ENCODE results near the gene SNRK.

SNRK gene

DNA sequence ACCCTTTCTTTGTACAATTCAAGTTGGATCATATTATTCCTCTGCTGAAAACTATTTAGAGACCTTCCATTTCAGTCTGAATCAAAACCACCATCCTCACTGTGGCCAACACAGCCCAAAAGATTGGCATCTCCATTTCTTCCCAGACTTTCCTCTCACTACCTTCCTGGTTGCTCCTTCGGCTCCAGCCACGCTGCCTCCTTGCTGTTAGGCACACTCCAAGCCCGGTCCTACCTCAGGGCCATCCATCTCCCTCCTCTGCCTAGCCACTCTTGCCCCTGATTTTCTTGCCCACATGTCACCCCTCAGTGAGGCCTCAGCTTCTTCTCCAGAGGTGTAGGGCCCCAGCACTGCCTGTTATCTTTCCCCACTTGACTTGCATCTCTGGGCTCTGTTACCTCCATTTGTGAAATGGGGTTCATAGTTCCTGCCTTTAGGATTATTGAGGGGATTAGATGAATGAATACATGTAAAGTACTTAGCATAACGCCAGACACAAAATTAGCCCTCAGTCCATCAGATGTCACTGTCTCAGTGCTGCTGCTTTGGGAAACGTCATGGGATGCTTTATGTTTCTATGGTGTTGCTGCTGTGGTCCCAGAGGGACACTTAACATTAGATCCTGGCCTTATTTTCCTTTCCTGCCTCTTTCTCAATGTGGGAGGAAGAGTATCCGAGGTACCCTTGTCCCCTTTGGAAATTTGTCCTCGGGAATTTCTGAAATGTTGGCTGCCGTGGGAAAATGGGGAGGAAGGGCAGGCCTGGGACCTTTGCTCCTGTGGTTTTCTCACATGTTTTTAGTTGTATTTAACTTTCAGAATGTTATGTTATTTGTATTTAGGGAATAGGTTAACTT is 31.3 kb downstream of the SNRK start:
- no peak for FAIRE-seq

- FAIRE-seq = no peak
These were observed 33.0 kb downstream of the SNRK start for GRCh38 chr3:43319376-43319775.

GRCh38 chr3:43319794-43320193 is 33.5 kb downstream of the SNRK start:
- FAIRE-seq = no peak

DNA sequence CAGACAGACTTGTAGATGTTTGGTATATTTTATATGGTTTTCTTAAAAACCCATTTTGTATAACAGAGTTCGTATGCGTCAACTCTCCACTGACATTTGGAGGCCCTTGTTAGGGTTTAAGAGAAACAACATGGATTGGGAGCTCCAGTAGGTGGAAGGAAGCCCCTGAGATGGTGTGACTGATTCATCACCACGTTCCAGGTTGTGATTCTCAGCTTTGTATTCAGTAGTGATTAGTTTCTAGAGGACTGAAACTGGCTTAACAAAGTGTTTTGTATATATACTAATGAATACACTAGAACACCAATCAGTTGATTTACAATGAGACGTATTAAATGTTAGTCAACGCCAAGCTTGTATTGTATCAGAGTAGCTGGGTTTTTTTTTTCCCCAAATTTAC is 33.9 kb downstream of the SNRK start:
- no peak for FAIRE-seq

DNA sequence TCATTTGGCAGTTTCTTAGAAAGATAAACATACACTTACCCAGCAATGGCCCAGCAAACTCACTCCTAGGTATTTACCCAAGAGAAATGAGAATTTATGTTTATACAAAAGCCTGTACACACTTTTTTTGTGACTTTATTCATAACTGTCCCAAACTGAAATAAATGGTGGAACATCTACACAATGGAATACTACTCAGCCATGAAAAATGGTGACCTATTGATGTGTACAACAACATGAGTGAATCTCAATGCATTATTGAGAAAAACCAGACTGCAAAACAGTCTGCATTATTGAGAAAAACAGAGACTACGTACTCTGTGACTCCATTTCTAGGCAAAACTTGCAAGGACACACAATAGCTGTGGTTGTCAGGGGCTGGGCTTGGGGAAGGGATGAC is 37.2 kb downstream of the SNRK start:
- no peak for FAIRE-seq

DNA sequence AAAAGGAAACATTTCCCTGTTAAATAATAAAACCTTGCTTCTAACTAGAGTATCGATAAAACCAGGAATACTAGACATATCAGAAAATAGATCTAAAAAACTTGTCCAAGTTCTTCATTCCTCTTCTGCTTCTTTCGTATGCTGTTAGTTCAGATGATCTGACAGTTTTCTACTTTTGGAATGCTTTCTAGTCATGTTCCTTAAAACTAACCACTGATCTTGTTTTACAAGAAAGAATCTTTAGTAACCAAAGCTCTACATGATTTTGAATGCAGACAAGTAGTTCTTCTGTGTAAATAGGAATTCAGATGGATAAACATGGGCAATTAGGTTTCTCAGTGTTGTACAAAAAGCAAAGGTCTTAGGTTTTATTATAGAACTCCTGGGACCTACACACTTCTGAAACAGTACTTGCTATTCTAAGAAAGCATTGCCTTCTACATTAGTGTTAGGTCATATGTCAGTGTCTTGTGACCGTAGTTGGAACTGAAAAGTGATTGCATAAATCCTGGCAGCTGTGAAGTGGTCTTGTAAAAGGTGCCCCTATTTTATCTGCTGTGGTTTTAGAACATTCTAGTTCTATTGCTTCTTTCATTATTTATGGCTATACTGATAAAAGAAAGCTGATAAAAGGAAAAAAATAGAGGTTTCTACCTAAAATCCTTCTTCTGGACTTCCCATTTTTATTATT is 40.7 kb downstream of the SNRK start:
- no peak for FAIRE-seq

DNA sequence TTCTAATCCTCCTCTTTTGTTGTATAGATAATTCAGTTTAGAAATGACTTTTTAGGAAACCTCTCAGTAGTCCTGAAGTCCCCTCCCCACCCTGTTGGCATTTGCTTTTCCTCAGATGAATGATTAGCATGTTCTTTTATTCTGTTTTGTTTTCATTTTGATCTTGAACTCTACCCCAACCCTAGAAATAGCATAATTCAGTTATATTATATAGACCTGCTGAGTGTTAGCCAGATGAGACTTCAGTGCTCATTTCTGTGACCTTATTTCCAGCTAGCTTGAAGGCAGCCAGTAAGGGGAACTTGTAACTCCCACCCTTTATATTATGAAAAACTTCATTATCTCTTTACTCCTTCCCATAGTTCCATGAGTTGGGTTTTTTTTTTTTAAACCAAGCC is 41.2 kb downstream of the SNRK start:
- FAIRE-seq = no peak

DNA sequence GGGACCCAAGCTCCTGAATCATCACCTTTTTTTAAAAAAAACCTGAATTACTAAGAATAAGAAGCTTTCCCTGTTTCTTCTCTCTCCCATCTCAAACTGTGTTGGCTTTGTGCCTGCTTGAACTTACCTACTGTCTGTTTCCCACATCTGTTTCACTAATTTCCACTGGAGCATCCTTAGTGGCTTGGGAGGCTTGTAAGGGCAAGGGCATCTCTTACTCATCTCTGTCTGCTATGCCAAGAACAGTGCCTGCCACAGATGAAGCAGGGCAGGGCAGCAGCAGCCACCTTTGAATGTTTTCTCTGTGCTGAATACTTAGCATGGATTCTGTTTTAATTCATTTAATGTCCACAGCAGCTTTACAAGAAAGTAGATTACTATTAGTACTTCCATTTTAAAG is 42.3 kb downstream of the SNRK start:
- no peak for FAIRE-seq

DNA sequence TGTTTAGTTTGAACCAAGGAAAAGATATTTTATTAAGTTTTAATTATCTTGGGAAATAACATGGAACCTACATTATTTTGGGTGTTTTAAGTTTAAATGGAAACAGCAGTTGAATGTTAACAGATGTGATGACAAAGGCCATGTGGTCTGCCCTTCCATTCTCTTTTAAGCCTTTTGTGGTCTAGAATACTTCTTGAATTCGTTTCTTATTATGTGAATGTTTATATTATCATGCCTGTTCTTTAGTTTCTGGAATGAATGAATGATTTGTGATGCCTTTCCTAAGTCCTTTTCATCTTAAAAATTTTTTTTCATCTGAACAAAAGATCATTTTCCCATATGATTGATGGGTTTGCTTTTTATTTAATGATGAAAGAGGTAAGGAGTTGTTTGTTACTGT is 44.6 kb downstream of the SNRK start:
- FAIRE-seq = no peak

DNA sequence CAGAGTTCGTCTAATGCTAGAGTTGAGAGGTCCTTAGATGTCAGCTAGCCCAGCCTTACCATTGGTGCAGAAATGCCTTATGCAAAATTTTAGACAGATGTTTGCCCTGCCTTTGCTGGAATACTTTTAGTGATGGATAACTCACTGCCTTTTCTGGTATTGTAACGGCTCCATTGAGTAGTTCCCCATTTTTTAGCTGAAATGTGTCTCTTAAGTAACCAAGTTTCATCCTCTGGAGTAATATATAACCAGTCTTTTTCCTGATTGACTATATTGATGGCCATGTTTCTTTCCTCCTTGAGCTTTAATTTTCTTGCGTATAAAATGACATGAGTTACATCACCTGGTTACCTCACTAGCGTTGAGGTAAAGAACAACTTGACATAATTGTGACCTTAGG is 45.0 kb downstream of the SNRK start:
- no peak for FAIRE-seq

GRCh38 chr3:43334976-43335375 is 48.6 kb downstream of the SNRK start:
- peak; percentile 6 for FAIRE-seq

GRCh38 chr3:43335799-43336198 is 49.5 kb downstream of the SNRK start:
- no peak for FAIRE-seq

- no peak for FAIRE-seq
These were observed 52.0 kb downstream of the SNRK start for GRCh38 chr3:43338295-43338694.

- FAIRE-seq = no peak
These were observed 54.1 kb downstream of the SNRK start for GRCh38 chr3:43340403-43340802.

DNA sequence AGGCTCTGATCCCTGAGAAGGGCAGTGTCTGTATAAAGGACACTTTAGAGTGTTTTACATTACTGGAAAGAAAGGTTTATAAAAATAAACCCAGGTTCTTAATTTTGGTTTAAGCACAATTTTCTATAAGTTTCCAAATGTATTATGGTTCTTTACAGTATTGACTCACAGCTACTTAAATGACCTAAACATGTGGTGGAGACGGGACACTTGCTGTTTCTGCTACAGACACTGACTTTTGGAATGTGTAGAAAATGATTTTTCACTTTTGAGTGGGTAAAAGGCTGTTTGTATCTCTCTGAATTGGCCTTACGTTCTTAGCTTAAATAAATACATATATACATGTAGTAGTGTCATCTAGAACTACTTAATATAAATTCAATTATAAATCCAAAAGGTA is 55.4 kb downstream of the SNRK start:
- FAIRE-seq = no peak

- FAIRE-seq = no peak
These were observed 56.8 kb downstream of the SNRK start for GRCh38 chr3:43343185-43343584.

DNA sequence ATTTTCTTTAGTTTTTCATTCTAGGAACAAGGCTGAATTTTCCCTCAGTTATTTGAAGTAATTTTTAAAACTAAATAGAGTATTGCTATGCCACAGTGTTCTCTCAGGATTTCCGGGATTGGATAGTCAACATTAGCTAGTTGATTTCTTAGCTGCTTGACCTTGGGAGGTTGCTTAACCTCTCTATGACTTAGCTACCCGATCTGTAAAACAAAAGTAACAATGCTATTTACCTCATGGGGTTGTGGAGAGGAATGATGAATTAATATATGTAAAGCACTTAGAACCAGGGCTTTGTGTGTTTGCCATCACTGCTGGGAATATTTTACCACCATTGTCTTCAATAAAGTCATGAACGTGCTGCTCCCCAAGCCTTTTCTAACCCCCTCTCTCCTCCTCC is 57.5 kb downstream of the SNRK start:
- FAIRE-seq = no peak

- FAIRE-seq = no peak
These were observed 58.2 kb downstream of the SNRK start for GRCh38 chr3:43344520-43344919.

DNA sequence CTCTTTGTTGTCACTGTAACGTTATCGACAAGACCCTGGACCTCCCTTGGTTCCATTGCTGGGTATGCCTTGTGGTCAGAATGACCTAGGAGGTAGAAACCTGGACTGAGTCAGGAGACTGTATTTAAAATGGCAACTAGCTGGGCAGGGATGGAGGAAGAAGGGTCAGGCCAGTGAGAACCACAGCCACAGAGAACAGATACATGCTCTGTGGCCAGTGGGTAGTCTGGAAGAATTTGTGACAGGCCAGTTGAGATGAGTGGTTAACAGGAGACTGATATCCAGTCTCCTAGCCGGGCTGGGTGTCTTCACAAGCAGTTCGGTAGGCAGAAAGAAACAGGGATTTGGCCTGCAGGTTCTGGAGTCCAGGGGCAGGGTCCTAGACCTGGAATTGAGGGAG is 58.9 kb downstream of the SNRK start:
- FAIRE-seq = no peak

GRCh38 chr3:43345877-43346276 is 59.5 kb downstream of the SNRK start:
- FAIRE-seq = no peak

- no peak for FAIRE-seq
These were observed 60.8 kb downstream of the SNRK start for GRCh38 chr3:43346978-43347749.

GRCh38 chr3:43347774-43348173 is 61.4 kb downstream of the SNRK start:
- no peak for FAIRE-seq

DNA sequence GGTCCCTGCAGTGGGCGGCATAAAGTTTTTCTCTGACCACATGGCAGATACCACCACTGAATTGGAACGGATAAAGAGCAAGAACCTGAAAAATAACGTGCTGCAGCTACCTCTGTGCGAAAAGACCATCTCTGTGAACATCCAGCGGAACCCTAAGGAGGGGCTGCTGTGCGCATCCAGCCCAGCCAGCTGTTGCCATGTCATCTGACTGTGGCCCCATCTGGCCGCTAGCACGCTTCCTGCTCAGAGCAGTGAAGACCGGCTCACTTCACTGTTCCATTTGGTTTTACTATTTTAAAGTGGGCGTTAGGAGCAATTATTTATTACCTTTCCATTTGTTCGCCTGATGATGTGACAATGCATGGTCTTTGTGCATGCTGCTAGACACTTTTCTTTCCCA is 62.0 kb downstream of the SNRK start:
- FAIRE-seq = no peak

All from A204.1 (cell line).